Transverse colon (tissue), 4 donors: ENCODE data around the gene ASCL4. TPM values are rescaled to one million over a fixed set of nuclear protein-coding genes. Genes with fewer than 3 reads are reported as not detected.
A peak's percentile ranks its signal among the peaks of the same experiment; 100 is the strongest.

Experiments used
- DNase-seq: peaks from one replicate; pipeline ENCODE4 v3.0.0-alpha.2; 2019
- H3K27ac ChIP-seq, 4 donors: fragments of 200-600 bp; sonication (generic); 2 replicates each; pipeline ENCODE4 v1.5.1; 2016 to 2018; ENCODE audit warnings: inconsistent platforms in 4 of 4
- H3K27me3 ChIP-seq: fragments of 200-600 bp; sonication (generic); 2 replicates; pipeline ENCODE4 v1.5.1; 2017; ENCODE audit warnings: inconsistent platforms
- H3K36me3 ChIP-seq, 4 donors: fragments of 200-600 bp; sonication (generic); 2 replicates each; pipeline ENCODE4 v1.5.1; 2017 to 2019; ENCODE audit warnings: inconsistent platforms in 4 of 4
- H3K4me1 ChIP-seq, 4 donors: fragments of 200-600 bp; sonication (generic); 2 replicates each; pipeline ENCODE4 v1.5.1; 2017 to 2020; ENCODE audit warnings: inconsistent platforms in 4 of 4
- H3K4me3 ChIP-seq, 4 donors: fragments of 200-600 bp; sonication (generic); 1 replicate in 1 of 4; 2 replicates in 3 of 4; pipeline versions ENCODE4 v1.5.1 to v1.6.1; 2017 to 2019; ENCODE audit warnings: inconsistent platforms in 4 of 4
- H3K9me3 ChIP-seq, 2 donors: fragments of 200-600 bp; sonication (generic); 2 replicates each; pipeline ENCODE4 v1.5.1; 2017 to 2019; ENCODE audit warnings: inconsistent platforms in 2 of 2
- EP300 ChIP-seq: sonication (generic); formaldehyde crosslinking; IDR thresholded peaks from one replicate; pipeline ENCODE4 v1.6.1; 2017; ENCODE audit warnings: antibody characterized with exemption, low read depth
- POLR2A ChIP-seq: fragments of 450-650 bp; IDR thresholded peaks from one replicate; pipeline ENCODE4 v1.6.1; 2016; ENCODE audit warnings: antibody characterized with exemption, mild to moderate bottlenecking, moderate library complexity
- POLR2AphosphoS5 ChIP-seq, 3 donors: sonication (generic); formaldehyde crosslinking; IDR thresholded peaks; one replicate each; pipeline ENCODE4 v1.6.1; 2016; ENCODE audit warnings: antibody characterized with exemption in 3 of 3
- WGBS, 2 donors: methylation state at CpG; one replicate each; pipeline ENCODE4 v1.1.5; 2018; ENCODE audit warnings: low coverage in 1 of 2; 5-methylcytosine and 5-hydroxymethylcytosine counted together
- in situ Hi-C, 4 donors: fragments of 200-750 bp; cut with MboI; loops; one replicate each; pipeline versions ENCODE4 v1.15.0 to v1.15.1; 2017; ENCODE audit warnings: low sequenced_read_pairs in 3 of 4, low pct_ligation_motif_present in 1 of 4, low pct_unique_long_range_greater_than_20kb in 1 of 4
- intact Hi-C: fragments of 100-400 bp; cut with DNase I; formaldehyde crosslinking; loops from one replicate; pipeline ENCODE4 v1.15.1; 2023; ENCODE audit warnings: low total_unique reads
- total RNA-seq, 4 donors: library from RNA; depleted of rRNA; stranded (reverse); fragments of >200 nt; gene quantifications; one replicate each; pipeline ENCODE4 v1.1.0, GENCODE V29; 2016
- TF ChIP-seq, protein P1 (sequence below), 5 experiments: fragments of 200-600 bp in 3 of 5; fragments of 450-650 bp in 2 of 5; sonication (generic) in 3 of 5; IDR thresholded peaks; 1 replicate in 2 of 5; 2 replicates in 3 of 5; pipeline ENCODE4 v1.5.1; 2016 to 2017; ENCODE audit warnings: antibody characterized with exemption in 5 of 5, inconsistent platforms in 3 of 5, mild to moderate bottlenecking in 2 of 5, moderate library complexity in 1 of 5

The ASCL4 gene
- total RNA-seq, 4 donors from 2014 or later = not detected

DNA sequence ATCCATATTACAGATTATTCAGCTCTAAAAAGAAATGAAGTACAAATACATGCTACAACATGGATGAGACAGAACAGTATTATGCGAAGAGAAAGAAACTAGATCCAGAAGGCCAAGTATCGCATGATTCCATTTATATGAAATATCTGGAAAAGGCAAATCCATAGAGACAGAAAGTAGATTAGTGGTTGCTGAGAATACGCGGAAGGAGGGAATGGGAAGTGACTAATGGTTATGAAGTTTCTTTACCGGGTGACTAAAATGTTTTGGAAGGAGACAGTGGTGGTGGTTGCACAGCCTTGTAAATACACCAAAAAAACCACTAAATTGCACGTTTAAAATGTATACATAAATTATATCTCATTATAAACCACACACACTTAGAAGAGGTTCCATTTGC is 26.0 kb upstream of the ASCL4 start:
- H3K9me3 ChIP-seq = no peaks in the 10 kb centered on the region
- no peak overlapping the region for H3K27ac ChIP-seq
- 76 to 78% methylated on average over 6 of the region's 6 CpGs for WGBS, 2 donors
- H3K4me3 ChIP-seq = no peak overlapping the region
- no peaks in the 10 kb centered on the region for H3K27me3 ChIP-seq
- in situ Hi-C loops = no loop called here
- DNase-seq = no peak
- peaks cover 0 to 6% (median 1%) of the 10 kb centered on the region in 4 donors for H3K4me1 ChIP-seq
- no peak for TF ChIP-seq POLR2AphosphoS5 (IDR thresholded peaks at IDR 0.05)
- TF ChIP-seq EP300 = no peak
- TF ChIP-seq POLR2A = no peak
- TF ChIP-seq, protein P1, sequence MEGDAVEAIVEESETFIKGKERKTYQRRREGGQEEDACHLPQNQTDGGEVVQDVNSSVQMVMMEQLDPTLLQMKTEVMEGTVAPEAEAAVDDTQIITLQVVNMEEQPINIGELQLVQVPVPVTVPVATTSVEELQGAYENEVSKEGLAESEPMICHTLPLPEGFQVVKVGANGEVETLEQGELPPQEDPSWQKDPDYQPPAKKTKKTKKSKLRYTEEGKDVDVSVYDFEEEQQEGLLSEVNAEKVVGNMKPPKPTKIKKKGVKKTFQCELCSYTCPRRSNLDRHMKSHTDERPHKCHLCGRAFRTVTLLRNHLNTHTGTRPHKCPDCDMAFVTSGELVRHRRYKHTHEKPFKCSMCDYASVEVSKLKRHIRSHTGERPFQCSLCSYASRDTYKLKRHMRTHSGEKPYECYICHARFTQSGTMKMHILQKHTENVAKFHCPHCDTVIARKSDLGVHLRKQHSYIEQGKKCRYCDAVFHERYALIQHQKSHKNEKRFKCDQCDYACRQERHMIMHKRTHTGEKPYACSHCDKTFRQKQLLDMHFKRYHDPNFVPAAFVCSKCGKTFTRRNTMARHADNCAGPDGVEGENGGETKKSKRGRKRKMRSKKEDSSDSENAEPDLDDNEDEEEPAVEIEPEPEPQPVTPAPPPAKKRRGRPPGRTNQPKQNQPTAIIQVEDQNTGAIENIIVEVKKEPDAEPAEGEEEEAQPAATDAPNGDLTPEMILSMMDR (IDR thresholded peaks at IDR 0.05) = no peak
- H3K36me3 ChIP-seq = peaks cover 0 to 82% (median 32%) of the 10 kb centered on the region in 4 donors
- intact Hi-C loops = no loop called here

DNA sequence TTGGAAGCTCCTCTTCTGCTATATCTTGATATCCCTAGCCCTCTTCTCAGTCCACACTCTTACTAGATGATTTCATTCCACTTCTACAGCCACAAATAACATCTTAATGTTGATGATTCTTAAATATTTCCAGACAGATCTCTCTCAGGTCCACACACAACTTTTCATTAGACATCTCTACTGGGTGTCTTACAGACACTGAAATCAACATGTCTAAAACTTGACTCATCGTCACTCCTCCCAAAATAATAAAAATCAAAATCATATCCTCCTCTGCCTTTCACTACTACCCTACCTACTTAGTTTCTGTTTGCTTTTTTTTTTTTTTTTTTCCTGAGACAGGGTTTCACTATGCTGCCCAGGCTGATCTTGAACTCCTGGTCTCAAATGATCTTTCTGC is 25.4 kb upstream of the ASCL4 start:
- H3K4me3 ChIP-seq = no peak overlapping the region
- H3K27me3 ChIP-seq = no peaks in the 10 kb centered on the region
- H3K9me3 ChIP-seq = no peaks in the 10 kb centered on the region
- peaks cover 0 to 81% (median 33%) of the 10 kb centered on the region in 4 donors for H3K36me3 ChIP-seq
- no peak overlapping the region for H3K27ac ChIP-seq
- H3K4me1 ChIP-seq = peaks cover 0 to 6% (median 1%) of the 10 kb centered on the region in 4 donors
- intact Hi-C loops (no loop called here), in situ Hi-C loops (no loop called here)
- WGBS, 2 donors = 91 to 94% methylated on average over 1 of the region's 1 CpG
- no peak for TF ChIP-seq POLR2A
- no peak for TF ChIP-seq EP300
- TF ChIP-seq, protein P1 (IDR thresholded peaks at IDR 0.05) = no peak
- TF ChIP-seq POLR2AphosphoS5 (IDR thresholded peaks at IDR 0.05) = no peak
- no peak for DNase-seq

DNA sequence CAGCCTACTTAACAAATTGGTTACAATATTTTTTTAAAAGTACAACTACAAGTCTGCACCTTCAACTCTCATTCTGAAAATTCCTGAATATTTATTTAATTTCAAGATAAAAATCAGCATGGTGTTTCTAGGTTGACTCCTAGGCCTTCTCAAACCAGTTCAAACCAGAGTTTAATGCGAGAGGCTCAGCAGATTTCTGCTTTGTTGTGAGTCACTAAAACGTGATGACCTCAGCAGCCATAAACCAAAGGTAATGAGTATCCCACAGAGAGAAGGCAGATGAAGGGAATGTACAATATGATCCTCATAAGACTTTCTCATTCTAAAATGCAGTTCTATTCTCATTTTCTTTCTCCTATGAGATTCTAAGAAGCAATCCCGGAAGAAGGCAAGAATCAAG is 15.1 kb upstream of the ASCL4 start:
- H3K4me3 ChIP-seq = peak overlapping the region in 3 of 4 donors; percentile 88 to 97 (median 89)
- H3K27ac ChIP-seq = peak overlapping the region; percentile 83 to 91 (median 87)
- in situ Hi-C loops (loop anchor here in 3 of 4 donors (5.0 to 10.0 kb wide), 3 partner anchors 65 to 125 kb away; partner anchors contain the start of gene PWP1 (in 1 of the 3)), intact Hi-C loops (no loop called here)
- peaks cover 0 to 35% (median 12%) of the 10 kb centered on the region in 4 donors for H3K36me3 ChIP-seq
- H3K4me1 ChIP-seq = peaks cover 10 to 32% (median 24%) of the 10 kb centered on the region in 4 donors
- no peaks in the 10 kb centered on the region for H3K9me3 ChIP-seq
- no peaks in the 10 kb centered on the region for H3K27me3 ChIP-seq
- 10 to 15% methylated on average over 3 of the region's 3 CpGs for WGBS, 2 donors
- no peak for TF ChIP-seq POLR2A
- peak in 2 of 3 donors; percentile 65 to 66 for TF ChIP-seq POLR2AphosphoS5 (IDR thresholded peaks at IDR 0.05)
- DNase-seq = peak; percentile 53

DNA sequence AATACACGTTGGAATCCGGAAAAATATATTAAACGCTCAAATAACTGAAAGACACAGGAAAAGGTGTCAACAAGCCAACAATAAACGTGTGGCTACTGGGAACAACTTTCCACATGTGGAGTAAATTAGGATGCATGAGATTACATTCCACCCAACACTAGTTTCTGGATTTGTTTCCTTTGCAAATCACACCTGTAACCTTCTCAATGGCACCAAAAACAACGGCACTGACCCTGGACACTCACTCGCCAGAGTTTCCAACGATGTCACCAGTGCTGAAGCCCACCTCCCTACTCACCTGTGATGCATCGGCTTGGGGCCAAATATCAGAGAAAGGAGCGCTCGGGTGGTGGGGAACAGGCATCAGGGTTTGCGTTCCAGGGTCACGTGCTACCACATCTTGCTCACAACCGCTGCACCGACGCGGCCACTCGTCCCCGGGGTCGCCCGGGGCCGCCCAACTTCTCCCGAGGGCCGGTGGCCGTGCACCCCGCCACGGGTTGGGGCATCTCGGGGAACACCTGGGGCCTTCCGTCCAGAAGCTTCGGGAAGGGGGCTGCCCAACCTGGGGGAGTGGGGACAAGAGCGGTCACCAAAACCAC is 14.2 kb upstream of the ASCL4 start:
- Histone ChIP-seq H3K4me1 (peaks cover 10 to 32% (median 24%) of the 10 kb centered on the region in 4 donors), H3K27ac (peak overlapping the region; percentile 83 to 91 (median 87)), H3K4me3 (peak overlapping the region; percentile 75 to 97 (median 88)), H3K27me3 (no peaks in the 10 kb centered on the region), H3K9me3 (no peaks in the 10 kb centered on the region), H3K36me3 (peaks cover 0 to 26% (median 7%) of the 10 kb centered on the region in 4 donors)
- in situ Hi-C loops (loop anchor here in 1 of 4 donors (10.0 kb wide), 1 partner anchor 124 kb away; no protein-coding TSS in a partner anchor), intact Hi-C loops (no loop called here)
- no peak for TF ChIP-seq POLR2A
- DNase-seq = peak; percentile 42
- 1 to 9% methylated on average over 7 to 16 of the region's 30 CpGs for WGBS, 2 donors

DNA sequence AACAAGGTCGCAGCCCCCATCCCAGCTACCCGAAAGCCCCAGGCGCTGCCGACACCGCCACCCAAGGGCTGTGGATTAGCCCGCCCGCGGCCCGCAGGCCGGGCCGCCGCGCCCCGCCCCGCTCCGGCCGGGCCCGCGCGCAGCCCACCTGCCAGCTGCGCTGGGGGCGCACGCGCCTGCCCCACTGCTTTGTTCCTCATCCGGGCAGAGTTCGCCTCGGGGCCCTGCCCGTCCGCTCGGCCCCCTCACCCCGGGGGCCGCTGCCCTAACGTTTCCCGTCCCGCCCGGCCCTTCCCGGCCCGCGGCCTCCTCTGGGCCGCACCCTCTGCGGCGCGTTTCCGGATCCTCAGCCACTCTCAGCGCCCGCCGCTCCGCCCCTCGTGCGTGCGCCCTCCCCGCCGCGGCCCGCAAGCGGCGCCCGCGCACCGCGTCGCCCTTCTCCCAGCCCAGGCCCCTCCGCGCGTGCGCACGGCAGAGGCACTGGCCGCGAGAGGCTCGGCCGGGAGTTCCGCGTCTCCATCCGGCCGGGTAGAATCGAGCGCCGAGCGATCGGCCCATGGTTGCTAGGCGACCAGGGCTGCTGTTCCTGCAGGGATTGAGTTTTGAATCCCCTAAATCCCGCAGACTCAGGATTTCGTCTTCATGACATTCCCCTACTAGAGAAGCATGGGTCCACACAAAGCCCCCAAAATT is 13.5 kb upstream of the ASCL4 start, which contains the start of gene PRDM4:
PRDM4 (minus strand) TSS at position 329 of the 693 bp plus-strand sequence. CDS start 622 bp downstream, outside the sequence.
- intact Hi-C loops (no loop called here), in situ Hi-C loops (loop anchor here in 1 of 4 donors (10.0 kb wide), 1 partner anchor 124 kb away; no protein-coding TSS in a partner anchor)
- Histone ChIP-seq H3K36me3 (peaks cover 0 to 20% (median 4%) of the 10 kb centered on the region in 4 donors), H3K9me3 (no peaks in the 10 kb centered on the region), H3K27ac (peak within 1 kb of the TSS; percentile 83 to 91 (median 87)), H3K27me3 (no peaks in the 10 kb centered on the region), H3K4me1 (peaks cover 10 to 32% (median 24%) of the 10 kb centered on the region in 4 donors), H3K4me3 (peak within 1 kb of the TSS; percentile 75 to 97 (median 88))
- TF ChIP-seq, protein P1 (IDR thresholded peaks at IDR 0.05) = peak in 1 of 5 experiments; percentile 37
- TF ChIP-seq POLR2A (peak; percentile 90), EP300 (no peak), POLR2AphosphoS5 (IDR thresholded peaks at IDR 0.05) (peak; percentile 93 to 97 (median 97))
- DNase-seq = peak; percentile 95
- 1% methylated on average over 51 of the region's 83 CpGs; no CpG with 5 or more reads in 1 of the 2 donors for WGBS, 2 donors
